K562 (cell line): Measurements from ENCODE around the gene NBPF11. TPM values are rescaled to one million over a fixed set of nuclear protein-coding genes. Genes with fewer than 3 reads are reported as not detected.
"Not testable (repeated sequence)": the region's sequence is repeated elsewhere in the genome, so short reads cannot be mapped to it uniquely, and the experiment has no call there.

Source experiments
- ATAC-seq: fragments of 200-7000 bp; cut with Tn5 transposase; 3 replicates; pipeline ENCODE4 v1.9.1; 2020; ENCODE audit warnings: moderate library complexity
- BruUV-seq: library from RNA; stranded (reverse); fragments of 400-500 nt; replicated peaks from 2 replicates; lab custom pipeline; 2021; lab: Mats Ljungman, UMichigan
- CTCF ChIA-PET: fragments of 300-600 bp; formaldehyde crosslinking; extraction: SDS; loops from one replicate; lab custom pipeline; 2021; ENCODE audit warnings: low intra/inter-chr PET ratio; lab: Yijun Ruan, JAX
- POLR2A ChIA-PET: fragments of 300-600, 350-650 bp; sonication (Branson Sonifier 250); formaldehyde crosslinking; extraction: SDS; loops from one replicate; lab custom pipeline; 2021; ENCODE audit warnings: antibody characterized with exemption, inconsistent platforms; lab: Yijun Ruan, JAX
- DNase-seq, 4 experiments: peaks; one replicate each; pipeline versions ENCODE4 v3.0.0 to v3.0.0-alpha.2; 2011 to 2018; ENCODE audit warnings: low spot score in 3 of 4, mixed read lengths in 3 of 4; ENCODE audit errors: extremely low read depth in 1 of 4
- FAIRE-seq: peaks from 2 replicates; lab custom pipeline; 2011; peaks lifted over from hg19 to GRCh38; lab: Jason Lieb, UNC
- H2AFZ ChIP-seq: 2 replicates; pipeline ENCODE4 v1.6.0; 2011; ENCODE audit warnings: low read depth, low read length, control low read depth, inconsistent platforms
- H3K27ac ChIP-seq: fragments of 200-600 bp; 3 replicates; pipeline ENCODE4 v1.8.0; 2011; ENCODE audit warnings: low read depth, mild to moderate bottlenecking, control low read depth, inconsistent platforms, low read length, moderate library complexity, mixed read lengths; ENCODE audit errors: extremely low read depth
- H3K27me3 ChIP-seq, 2 experiments: fragments of 300-600 bp in 1 of 2; 2 replicates in 1 of 2; 3 replicates in 1 of 2; pipeline versions ENCODE4 v1.6.0 to v1.8.0; 2011; ENCODE audit warnings: inconsistent platforms in 2 of 2, low read length in 2 of 2, mild to moderate bottlenecking in 1 of 2, mixed read lengths in 1 of 2, moderate library complexity in 1 of 2; ENCODE audit not compliant: control insufficient read depth in 2 of 2, insufficient read depth in 2 of 2
- H3K36me3 ChIP-seq: fragments of 300-600 bp; 3 replicates; pipeline ENCODE4 v1.8.0; 2011; ENCODE audit warnings: mild to moderate bottlenecking, low read length, inconsistent platforms; ENCODE audit not compliant: control insufficient read depth, insufficient read depth
- H3K4me1 ChIP-seq, 2 experiments: fragments of 200-600 bp in 1 of 2; replicated peaks in 1 of 2; 2 replicates in 1 of 2; 3 replicates in 1 of 2; pipeline versions ENCODE4 v1.5.1 to v1.8.0; 2011; ENCODE audit warnings: inconsistent platforms in 2 of 2, low read length in 2 of 2, mild to moderate bottlenecking in 1 of 2, mixed read lengths in 1 of 2, moderate library complexity in 1 of 2; ENCODE audit not compliant: control insufficient read depth in 2 of 2, insufficient read depth in 2 of 2
- H3K4me2 ChIP-seq: 2 replicates; pipeline ENCODE4 v1.6.1; 2011; ENCODE audit warnings: low read length, control low read depth, inconsistent platforms, mixed read lengths; ENCODE audit not compliant: insufficient read depth
- H3K4me3 ChIP-seq: fragments of 200-600 bp; sonication (generic), shearing (Covaris generic); 2 replicates; pipeline ENCODE4 v1.5.1; 2016; ENCODE audit warnings: control low read depth, inconsistent platforms
- H3K79me2 ChIP-seq: fragments of 200-600 bp; 3 replicates; pipeline ENCODE4 v1.8.0; 2011; ENCODE audit warnings: low read length, inconsistent platforms; ENCODE audit not compliant: control insufficient read depth, insufficient read depth
- H3K9ac ChIP-seq, 2 experiments: 2 replicates each; pipeline versions ENCODE4 v1.6.0 to v1.6.1; 2011; ENCODE audit warnings: low read depth in 2 of 2, low read length in 2 of 2, control low read depth in 1 of 2, inconsistent platforms in 1 of 2, mild to moderate bottlenecking in 1 of 2, mixed read lengths in 1 of 2; ENCODE audit not compliant: insufficient read depth in 1 of 2
- H3K9me1 ChIP-seq: one replicate; pipeline ENCODE4 v1.6.0; 2011; ENCODE audit warnings: inconsistent platforms, mild to moderate bottlenecking, low read length, moderate library complexity; ENCODE audit not compliant: control insufficient read depth, insufficient read depth
- H3K9me3 ChIP-seq: replicated peaks from 2 replicates; pipeline ENCODE4 v1.5.1; 2011; ENCODE audit warnings: low read depth, low read length, inconsistent platforms; ENCODE audit not compliant: control insufficient read depth, insufficient read depth
- H4K20me1 ChIP-seq: replicated peaks from 2 replicates; pipeline ENCODE4 v1.6.1; 2011; ENCODE audit warnings: low read length, inconsistent platforms, mixed read lengths; ENCODE audit not compliant: control insufficient read depth, insufficient read depth
- ARID1B ChIP-seq: fragments of 450-650 bp; IDR thresholded peaks from 2 replicates; pipeline ENCODE4 v1.6.1; 2016; ENCODE audit warnings: antibody characterized with exemption, mild to moderate bottlenecking, inconsistent platforms
- BRD9 ChIP-seq: fragments of 450-650 bp; IDR thresholded peaks from 2 replicates; pipeline ENCODE4 v1.6.1; 2018; ENCODE audit warnings: low read depth; ENCODE audit not compliant: partially characterized antibody
- CBFA2T2 ChIP-seq: fragments of 450-650 bp; conservative IDR thresholded peaks from 2 replicates; pipeline ENCODE4 v1.6.1; 2017; ENCODE audit warnings: mild to moderate bottlenecking
- DPF2 ChIP-seq: fragments of 450-650 bp; IDR thresholded peaks from 2 replicates; pipeline ENCODE4 v1.6.1; 2016
- ELF1 ChIP-seq: fragments of 200-800 bp; sonication (Bioruptor generic); IDR thresholded peaks from 2 replicates; pipeline ENCODE4 v1.6.1; 2016; ENCODE audit warnings: missing genetic modification characterization, missing compliant biosample characterization
- HMBOX1 ChIP-seq: sonication (generic); IDR thresholded peaks from 2 replicates; pipeline ENCODE4 v1.6.1; 2016
- KLF16 ChIP-seq: IDR thresholded peaks from 2 replicates; pipeline ENCODE4 v1.6.1; 2016; ENCODE audit warnings: antibody characterized with exemption
- LEF1 ChIP-seq: fragments of 450-650 bp; IDR thresholded peaks from 2 replicates; pipeline ENCODE4 v1.6.1; 2016; ENCODE audit warnings: mild to moderate bottlenecking
- MLLT1 ChIP-seq, 2 experiments: fragments of 450-650 bp; IDR thresholded peaks; 2 replicates each; pipeline ENCODE4 v1.6.1; 2016
- NFRKB ChIP-seq: fragments of 450-650 bp; IDR thresholded peaks from 2 replicates; pipeline ENCODE4 v1.6.1; 2016; ENCODE audit warnings: low read depth
- PKNOX1 ChIP-seq: fragments of 450-650 bp; IDR thresholded peaks from 2 replicates; pipeline ENCODE4 v1.6.1; 2016
- RFX1 ChIP-seq: fragments of 450-650 bp; IDR thresholded peaks from 2 replicates; pipeline ENCODE4 v1.6.1; 2016; ENCODE audit warnings: mild to moderate bottlenecking, moderate library complexity
- SUPT5H ChIP-seq: fragments of 450-650 bp; IDR thresholded peaks from 2 replicates; pipeline ENCODE4 v1.6.1; 2016
- TAF9B ChIP-seq: fragments of 450-650 bp; IDR thresholded peaks from 2 replicates; pipeline ENCODE4 v1.6.1; 2018; ENCODE audit warnings: mild to moderate bottlenecking; ENCODE audit not compliant: partially characterized antibody
- WGBS: fragments of 100-300 bp; shearing (Covaris generic); methylation state at CpG from one replicate; pipeline ENCODE4 v1.1.6; 2016; ENCODE audit warnings: low coverage, mixed read lengths; ENCODE audit not compliant: insufficient coverage; ENCODE audit errors: missing lambda C conversion rate; 5-methylcytosine and 5-hydroxymethylcytosine counted together
- in situ Hi-C: fragments of 300-500 bp; cut with MboI; formaldehyde crosslinking; loops from 4 replicates; pipeline ENCODE4 v1.15.0; 2018; ENCODE audit warnings: inconsistent platforms, mixed read lengths
- intact Hi-C: fragments of 100-400 bp; cut with micrococcal nuclease; formaldehyde crosslinking; loops from 2 replicates; pipeline ENCODE4 v1.14.2; 2022
- polyA plus RNA-seq, 8 experiments: library from polyadenylated mRNA; depleted of rRNA in 4 of 8; stranded (reverse) in 5 of 8; unstranded in 3 of 8; fragments of >200 nt; fragmentation: Nextera tagmentation in 2 of 8; fragmentation: Illumina TruSeq in 1 of 8; extraction: Ambion mirVana in 2 of 8; extraction: Trizol in 1 of 8; gene quantifications; 2 replicates each; pipeline versions ENCODE4 v1.2.1 to v1.2.3, GENCODE V29; 2011 to 2014; ENCODE audit warnings: inconsistent platforms in 1 of 8, missing spikeins in 1 of 8
- total RNA-seq, 7 experiments: library from RNA; depleted of rRNA in 6 of 7; stranded (reverse); fragments of >200 nt in 6 of 7; fragmentation: Illumina TruSeq in 2 of 7; extraction: Trizol in 2 of 7; gene quantifications; 2 replicates each; pipeline versions ENCODE4 v1.2.1 to v1.2.3, GENCODE V29; 2011 to 2021; ENCODE audit warnings: low replicate concordance in 1 of 7

Gene NBPF11
- total and polyA plus RNA-seq, 9 of the 15 experiments (the other 6 are each of a cell fraction or from before 2014, with no cell fraction given), result 2.8 to 17.0 (median 8.0) TPM

- TF ChIP-seq RFX1 (peak; percentile 65; the same call in 1 of the 2 replicates), KLF16 (peak; percentile 84), MLLT1 (IDR thresholded peaks at IDR 0.05) (0 out of 4 replicates have a peak, but pooled peaks have one; percentile 30 to 47), DPF2 (peak; percentile 42; the same call in 1 of the 2 replicates), CBFA2T2 (peak; percentile 29; the same call in 1 of the 2 replicates), ELF1 (tag) (peak; percentile 78), SUPT5H (peak; percentile 38; the same call in 1 of the 2 replicates), ARID1B (0 out of 2 replicates have a peak, but pooled peaks have one; percentile 23)
- TF ChIP-seq, all 486 proteins: peak for 27; not testable (repeated sequence) for 459
Measured at GRCh38 chr1:148155494-148156275, 3.6 kb upstream of the NBPF11 start (continued).

- BruUV-seq, in situ Hi-C loops, POLR2A ChIA-PET, H3K9ac ChIP-seq, H3K4me3 ChIP-seq, CTCF ChIA-PET, H3K36me3 ChIP-seq, FAIRE-seq, DNase-seq, intact Hi-C loops, H3K9me1 ChIP-seq, H4K20me1 ChIP-seq, H3K4me1 ChIP-seq, H3K27me3 ChIP-seq, H3K9me3 ChIP-seq, H2AFZ ChIP-seq: not testable (repeated sequence)
- peak overlapping the region; percentile 79; the same call in 1 of the 3 replicates for H3K27ac ChIP-seq
- peaks cover 13% of the 10 kb centered on the region; the same call in 2 of the 3 replicates for H3K79me2 ChIP-seq
- peak; percentile 8 for ATAC-seq
- peak overlapping the region; percentile 41 for H3K4me2 ChIP-seq
- 0% methylated on average over 1 of the region's 3 CpGs for WGBS
- TF ChIP-seq TAF9B (peak; percentile 46), HMBOX1 (peak; percentile 80), LEF1 (peak; percentile 77), NFRKB (0 out of 2 replicates have a peak, but pooled peaks have one; percentile 44), DPF2 (peak; percentile 70), BRD9 (peak; percentile 41), PKNOX1 (0 out of 2 replicates have a peak, but pooled peaks have one; percentile 33)
Measured at GRCh38 chr1:148152795-148153194, 714 bp upstream of the NBPF11 start.
